ENCODE measurements around the gene ETV3L. TPM values are rescaled to one million over a fixed set of nuclear protein-coding genes. Genes with fewer than 3 reads are reported as not detected.
"Not testable (repeated sequence)": the region's sequence is repeated elsewhere in the genome, so short reads cannot be mapped to it uniquely, and the experiment has no call there.

The ETV3L gene
- total RNA-seq, 1 donor from 2014 or later: not detected

- DNase-seq (ENCODE audit: low read depth): no peak
These were observed 18.9 kb downstream of the ETV3L start for GRCh38 chr1:157080714-157081113.

- DNase-seq (ENCODE audit: low read depth): no peak
These were observed 22.2 kb downstream of the ETV3L start for GRCh38 chr1:157077394-157077793.

- peak; percentile 41 for DNase-seq (ENCODE audit: low read depth)
These were observed 25.5 kb downstream of the ETV3L start for GRCh38 chr1:157073944-157074685.

GRCh38 chr1:157069601-157070000 is 30.0 kb downstream of the ETV3L start:
- DNase-seq (ENCODE audit: low read depth): no peak

- DNase-seq (ENCODE audit: low read depth): not testable (repeated sequence)
These were observed 40.4 kb downstream of the ETV3L start for GRCh38 chr1:157059241-157059640.

- no peak for DNase-seq (ENCODE audit: low read depth)
These were observed 43.3 kb downstream of the ETV3L start for GRCh38 chr1:157056269-157056668.

- not testable (repeated sequence) for DNase-seq (ENCODE audit: low read depth)
These were observed 43.9 kb downstream of the ETV3L start for GRCh38 chr1:157055729-157056128.

GRCh38 chr1:157050836-157051235 is 48.8 kb downstream of the ETV3L start:
- no peak for DNase-seq (ENCODE audit: low read depth)

- DNase-seq (ENCODE audit: low read depth): no peak
These were observed 52.6 kb downstream of the ETV3L start for GRCh38 chr1:157047062-157047410.

GRCh38 chr1:157045250-157046218 is 54.1 kb downstream of the ETV3L start, which contains the start of gene ARHGEF11:
ARHGEF11 (minus strand) TSS chr1:157045742; CDS start chr1:157044330, 1,412 bp downstream.
- peak; percentile 65 for DNase-seq (ENCODE audit: low read depth)

GRCh38 chr1:157044326-157044725 is 55.3 kb downstream of the ETV3L start:
- DNase-seq (ENCODE audit: low read depth): no peak

- no peak for DNase-seq (ENCODE audit: low read depth)
These were observed 55.9 kb downstream of the ETV3L start for GRCh38 chr1:157043685-157044084.

- DNase-seq (ENCODE audit: low read depth): no peak
These were observed 56.8 kb downstream of the ETV3L start for GRCh38 chr1:157042846-157043245.

Other genes with a start within 250 kb of the ETV3L start
- gene INSRR, start 240.7 kb downstream of the ETV3L start, total RNA-seq: not detected in 2 replicates
- gene NTRK1, start 238.9 kb downstream of the ETV3L start, total RNA-seq: not detected in 2 replicates
- gene PEAR1, start 206.1 kb downstream of the ETV3L start, total RNA-seq: 2.1 and 3.9 TPM in 2 replicates
- gene LRRC71, start 179.2 kb downstream of the ETV3L start, total RNA-seq: not detected in 2 replicates
- gene ARHGEF11, start 54.1 kb downstream of the ETV3L start, total RNA-seq: 13.0 and 31.4 TPM in 2 replicates
- gene ETV3, start 38.6 kb upstream of the ETV3L start, total RNA-seq: 10.9 and 15.6 TPM in 2 replicates